ENCODE results near the gene PATJ. TPM values are rescaled to one million over a fixed set of nuclear protein-coding genes. Genes with fewer than 3 reads are reported as not detected.

Gene PATJ
- total RNA-seq, 2 donors from 2014 or later: 42.7 to 67.5 TPM

DNA sequence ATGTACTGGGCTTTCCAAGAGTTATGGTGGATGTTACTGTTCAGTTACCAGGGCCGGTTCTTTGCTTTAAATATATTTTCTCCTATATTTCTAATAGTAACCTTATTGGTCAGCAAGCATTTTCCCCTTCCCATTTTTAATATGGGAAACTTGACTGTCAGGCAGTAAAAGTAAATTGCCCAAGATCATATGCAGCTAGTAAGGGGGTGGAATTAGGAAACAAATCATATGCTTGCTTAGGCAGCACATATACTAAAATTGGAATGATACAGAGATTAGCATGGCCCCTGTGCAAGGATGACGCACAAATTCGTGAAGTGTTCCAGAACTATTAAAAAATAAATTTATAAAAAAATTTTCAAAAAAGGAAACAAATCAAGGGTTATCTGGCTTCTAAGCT is 73.9 kb downstream of the PATJ start:
- Histone ChIP-seq H3K4me1 (replicated peaks) (no peaks in the 10 kb centered on the region), H3K9me3 (no peaks in the 10 kb centered on the region), H3K36me3 (no peaks in the 10 kb centered on the region), H3K27ac (no peak overlapping the region), H3K4me3 (no peak overlapping the region), H3K27me3 (replicated peaks; ENCODE audit: insufficient read depth) (no peaks in the 10 kb centered on the region)
- DNase-seq (ENCODE audit: low spot score): no peak
- TF ChIP-seq POLR2A (IDR thresholded peaks at IDR 0.05): no peak
- no peak for TF ChIP-seq POLR2AphosphoS5 (IDR thresholded peaks at IDR 0.05)
- TF ChIP-seq, protein P1, sequence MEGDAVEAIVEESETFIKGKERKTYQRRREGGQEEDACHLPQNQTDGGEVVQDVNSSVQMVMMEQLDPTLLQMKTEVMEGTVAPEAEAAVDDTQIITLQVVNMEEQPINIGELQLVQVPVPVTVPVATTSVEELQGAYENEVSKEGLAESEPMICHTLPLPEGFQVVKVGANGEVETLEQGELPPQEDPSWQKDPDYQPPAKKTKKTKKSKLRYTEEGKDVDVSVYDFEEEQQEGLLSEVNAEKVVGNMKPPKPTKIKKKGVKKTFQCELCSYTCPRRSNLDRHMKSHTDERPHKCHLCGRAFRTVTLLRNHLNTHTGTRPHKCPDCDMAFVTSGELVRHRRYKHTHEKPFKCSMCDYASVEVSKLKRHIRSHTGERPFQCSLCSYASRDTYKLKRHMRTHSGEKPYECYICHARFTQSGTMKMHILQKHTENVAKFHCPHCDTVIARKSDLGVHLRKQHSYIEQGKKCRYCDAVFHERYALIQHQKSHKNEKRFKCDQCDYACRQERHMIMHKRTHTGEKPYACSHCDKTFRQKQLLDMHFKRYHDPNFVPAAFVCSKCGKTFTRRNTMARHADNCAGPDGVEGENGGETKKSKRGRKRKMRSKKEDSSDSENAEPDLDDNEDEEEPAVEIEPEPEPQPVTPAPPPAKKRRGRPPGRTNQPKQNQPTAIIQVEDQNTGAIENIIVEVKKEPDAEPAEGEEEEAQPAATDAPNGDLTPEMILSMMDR (IDR thresholded peaks at IDR 0.05): no peak
- 94% methylated on average over 3 of the region's 3 CpGs for WGBS
- intact Hi-C loops (cut with DNase I): no loop called here

DNA sequence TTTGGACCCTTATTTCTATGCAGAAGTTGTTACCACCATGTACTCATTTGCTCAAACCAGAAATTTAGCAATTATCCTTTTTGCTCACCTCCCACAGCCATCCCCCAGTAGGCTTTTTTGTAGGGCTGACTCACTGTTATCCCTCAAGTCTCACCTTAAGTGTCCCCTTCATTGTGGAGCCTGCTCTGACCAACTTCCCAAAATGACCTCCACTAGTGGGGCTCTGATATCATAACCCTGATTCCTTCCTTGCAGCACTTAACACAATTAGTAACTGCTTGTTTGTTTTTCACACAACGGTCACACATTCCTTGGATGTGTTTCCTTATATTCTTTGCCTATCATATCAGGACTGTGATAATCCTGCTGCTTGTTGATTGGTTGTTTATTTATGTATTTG is 76.7 kb downstream of the PATJ start:
- intact Hi-C loops (cut with DNase I): no loop called here
- no peaks in the 10 kb centered on the region for H3K4me1 ChIP-seq (replicated peaks)
- TF ChIP-seq, protein P1 (IDR thresholded peaks at IDR 0.05): no peak
- TF ChIP-seq POLR2A (IDR thresholded peaks at IDR 0.05) (no peak), POLR2AphosphoS5 (IDR thresholded peaks at IDR 0.05) (no peak)

GRCh38 chr1:61819421-61819820 is 77.1 kb downstream of the PATJ start:
- WGBS: 93% methylated on average over 9 of the region's 9 CpGs
- Histone ChIP-seq H3K27me3 (replicated peaks; ENCODE audit: insufficient read depth) (no peaks in the 10 kb centered on the region), H3K9me3 (no peaks in the 10 kb centered on the region), H3K4me3 (no peak overlapping the region), H3K4me1 (replicated peaks) (no peaks in the 10 kb centered on the region), H3K27ac (no peak overlapping the region), H3K36me3 (peaks cover 0 to 7% of the 10 kb centered on the region in 2 donors)
- DNase-seq (ENCODE audit: low spot score): no peak
- intact Hi-C loops (cut with DNase I): no loop called here
- TF ChIP-seq, protein P1 (IDR thresholded peaks at IDR 0.05): no peak
- TF ChIP-seq POLR2A (IDR thresholded peaks at IDR 0.05): no peak

More for the DNA sequence above, 76.7 kb downstream of the PATJ start:
- Histone ChIP-seq H3K36me3 (peaks cover 0 to 7% of the 10 kb centered on the region in 2 donors), H3K9me3 (no peaks in the 10 kb centered on the region), H3K27ac (no peak overlapping the region), H3K27me3 (replicated peaks; ENCODE audit: insufficient read depth) (no peaks in the 10 kb centered on the region), H3K4me3 (no peak overlapping the region)
- no peak for DNase-seq (ENCODE audit: low spot score)
- WGBS: 95% methylated on average over 1 of the region's 1 CpG

- Histone ChIP-seq H3K9me3 (no peaks in the 10 kb centered on the region), H3K4me1 (replicated peaks) (no peaks in the 10 kb centered on the region), H3K36me3 (peaks cover 0 to 7% of the 10 kb centered on the region in 2 donors), H3K4me3 (no peak overlapping the region), H3K27ac (peak overlapping the region; percentile 55 to 58), H3K27me3 (replicated peaks; ENCODE audit: insufficient read depth) (no peaks in the 10 kb centered on the region)
- 9% methylated on average over 1 of the region's 1 CpG for WGBS
- peak; percentile 59 for DNase-seq (ENCODE audit: low spot score)
- intact Hi-C loops (cut with DNase I): no loop called here
- TF ChIP-seq POLR2AphosphoS5 (IDR thresholded peaks at IDR 0.05) (peak; percentile 71), POLR2A (IDR thresholded peaks at IDR 0.05) (no peak)
- TF ChIP-seq, protein P1 (IDR thresholded peaks at IDR 0.05): no peak
These were observed 83.1 kb downstream of the PATJ start for GRCh38 chr1:61825393-61825792.

DNA sequence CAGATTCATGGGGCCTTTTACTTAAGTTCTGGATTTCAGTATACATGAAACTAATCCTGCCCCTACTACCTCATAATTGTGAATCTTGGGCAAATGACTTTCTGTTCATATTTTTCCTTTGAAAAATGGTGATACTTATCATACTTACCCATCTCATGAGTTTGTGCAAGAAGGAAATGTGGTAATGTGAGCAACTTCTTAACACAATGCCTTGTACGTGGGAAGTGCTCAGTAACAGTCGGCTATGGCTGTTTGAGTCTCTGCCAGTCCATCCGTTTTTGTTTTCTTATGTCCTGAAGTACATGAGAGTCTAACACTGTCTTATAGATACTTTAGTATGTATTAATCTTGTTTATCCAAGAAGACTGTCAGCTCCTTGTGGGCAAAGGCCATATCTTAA is 86.5 kb downstream of the PATJ start:
- Histone ChIP-seq H3K27me3 (replicated peaks; ENCODE audit: insufficient read depth) (no peaks in the 10 kb centered on the region), H3K27ac (no peak overlapping the region), H3K4me1 (replicated peaks) (no peaks in the 10 kb centered on the region), H3K36me3 (no peaks in the 10 kb centered on the region), H3K4me3 (no peak overlapping the region), H3K9me3 (no peaks in the 10 kb centered on the region)
- DNase-seq (ENCODE audit: low spot score): no peak
- no peak for TF ChIP-seq POLR2A (IDR thresholded peaks at IDR 0.05)
- TF ChIP-seq, protein P1 (IDR thresholded peaks at IDR 0.05): no peak
- TF ChIP-seq POLR2AphosphoS5 (IDR thresholded peaks at IDR 0.05): no peak
- intact Hi-C loops (cut with DNase I): no loop called here
- 70% methylated on average over 3 of the region's 3 CpGs for WGBS
